Colonic mucosa (tissue), 4 donors: ENCODE measurements around the gene TXK. TPM values are rescaled to one million over a fixed set of nuclear protein-coding genes. Genes with fewer than 3 reads are reported as not detected.
"Not testable (repeated sequence)": the region's sequence is repeated elsewhere in the genome, so short reads cannot be mapped to it uniquely, and the experiment has no call there.

ENCODE experiments used
- DNase-seq: peaks from one replicate; pipeline ENCODE4 v3.0.0-alpha.2; 2020
- H3K27ac ChIP-seq: fragments of 200-600 bp; one replicate; pipeline ENCODE4 v1.8.0; 2021
- H3K27me3 ChIP-seq: fragments of 200-600 bp; one replicate; pipeline ENCODE4 v1.8.0; 2021
- H3K36me3 ChIP-seq: fragments of 200-600 bp; one replicate; pipeline ENCODE4 v1.8.0; 2021
- H3K4me1 ChIP-seq: fragments of 200-600 bp; one replicate; pipeline ENCODE4 v1.8.0; 2021; ENCODE audit warnings: mild to moderate bottlenecking
- H3K4me3 ChIP-seq: fragments of 200-600 bp; one replicate; pipeline ENCODE4 v1.8.0; 2021
- H3K9ac ChIP-seq, 2 donors: one replicate each; pipeline ENCODE4 v1.7.0; 2013; ENCODE audit warnings: control low read depth in 2 of 2, low read depth in 2 of 2, low read length in 2 of 2
- H3K9me3 ChIP-seq: fragments of 200-600 bp; one replicate; pipeline ENCODE4 v1.8.0; 2021
- CTCF ChIP-seq: fragments of 200-600 bp; IDR thresholded peaks from one replicate; pipeline ENCODE4 v1.8.0; 2022; ENCODE audit warnings: antibody characterized with exemption, mild to moderate bottlenecking
- intact Hi-C: fragments of 100-400 bp; cut with DNase I; formaldehyde crosslinking; loops from one replicate; pipeline ENCODE4 v1.14.1; 2022
- total RNA-seq, 2 donors: library from RNA; stranded (reverse); fragmentation: NEBNext Ultra II Directional in 1 of 2; extraction: Animal tissue kit (Norgen Biotek cat#: 25700) in 1 of 2; gene quantifications; one replicate each; pipeline ENCODE4 v1.2.1, GENCODE V29; 2021
- donor health status: healthy.
- donor health status: DM: no; HTN: no; CAD: no.
- donor health status: DM: no; HTN: no; CAD: no.

The TXK gene
- total RNA-seq, 2 donors from 2014 or later, result 0.57 to 0.72 TPM

GRCh38 chr4:48173056-48173991 is 39.3 kb upstream of the TXK start:
- Histone ChIP-seq H3K4me3 (no peak overlapping the region), H3K27me3 (no peaks in the 10 kb centered on the region), H3K9ac (no peak overlapping the region), H3K4me1 (no peaks in the 10 kb centered on the region), H3K9me3 (no peaks in the 10 kb centered on the region), H3K36me3 (no peaks in the 10 kb centered on the region), H3K27ac (no peak overlapping the region)
- intact Hi-C loops, result no loop called here
- no peak for TF ChIP-seq CTCF
- no peak for DNase-seq

- TF ChIP-seq CTCF, result no peak
- no peaks in the 10 kb centered on the region for H3K9me3 ChIP-seq
- H3K27me3 ChIP-seq, result no peaks in the 10 kb centered on the region
- no peak for DNase-seq
- H3K4me1 ChIP-seq, result no peaks in the 10 kb centered on the region
- intact Hi-C loops, result no loop called here
- no peak overlapping the region for H3K27ac ChIP-seq
- H3K9ac ChIP-seq, result no peak overlapping the region
- H3K36me3 ChIP-seq, result no peaks in the 10 kb centered on the region
- no peak overlapping the region for H3K4me3 ChIP-seq
Measured at GRCh38 chr4:48172651-48173050, 38.6 kb upstream of the TXK start.

- Histone ChIP-seq H3K27me3 (no peaks in the 10 kb centered on the region), H3K27ac (no peak overlapping the region), H3K4me3 (no peak overlapping the region), H3K9me3 (no peaks in the 10 kb centered on the region), H3K36me3 (no peaks in the 10 kb centered on the region), H3K4me1 (no peaks in the 10 kb centered on the region), H3K9ac (no peak overlapping the region)
- DNase-seq, result no peak
- no peak for TF ChIP-seq CTCF
- intact Hi-C loops, result no loop called here
Measured at GRCh38 chr4:48169636-48170035, 35.6 kb upstream of the TXK start.

- no peak for TF ChIP-seq CTCF
- no peaks in the 10 kb centered on the region for H3K36me3 ChIP-seq
- H3K4me3 ChIP-seq, result no peak overlapping the region
- intact Hi-C loops, result no loop called here
- H3K27ac ChIP-seq, result no peak overlapping the region
- no peaks in the 10 kb centered on the region for H3K4me1 ChIP-seq
- no peaks in the 10 kb centered on the region for H3K27me3 ChIP-seq
- H3K9ac ChIP-seq, result no peak overlapping the region
- DNase-seq, result no peak
- H3K9me3 ChIP-seq, result no peaks in the 10 kb centered on the region
Measured at GRCh38 chr4:48167538-48168263, 33.7 kb upstream of the TXK start.

GRCh38 chr4:48164561-48164960 is 30.5 kb upstream of the TXK start:
- H3K27me3 ChIP-seq, H3K9ac ChIP-seq, H3K36me3 ChIP-seq, H3K27ac ChIP-seq, DNase-seq, intact Hi-C loops, H3K9me3 ChIP-seq, H3K4me3 ChIP-seq, H3K4me1 ChIP-seq: not testable (repeated sequence)

- Histone ChIP-seq H3K36me3 (no peaks in the 10 kb centered on the region), H3K9ac (no peak overlapping the region), H3K4me3 (no peak overlapping the region), H3K27ac (no peak overlapping the region), H3K4me1 (no peaks in the 10 kb centered on the region), H3K27me3 (no peaks in the 10 kb centered on the region), H3K9me3 (no peaks in the 10 kb centered on the region)
- intact Hi-C loops, result no loop called here
- no peak for DNase-seq
- no peak for TF ChIP-seq CTCF
Measured at GRCh38 chr4:48163746-48164145, 29.7 kb upstream of the TXK start.
